PC-3 (cell line): ENCODE data around the gene RCAN2.

Experiments used
- CTCF ChIP-seq: fragments of 300-600 bp; sonication (generic); conservative IDR thresholded peaks from 2 replicates; pipeline ENCODE4 v1.5.1; 2017; ENCODE audit warnings: antibody characterized with exemption, low read depth, mild to moderate bottlenecking, low read length
- EZH2phosphoT487 ChIP-seq: fragments of 300-600 bp; sonication (generic); IDR thresholded peaks from 2 replicates; pipeline ENCODE4 v1.6.1; 2018; ENCODE audit warnings: mild to moderate bottlenecking, antibody characterized with exemption, low read length, borderline replicate concordance

DNA sequence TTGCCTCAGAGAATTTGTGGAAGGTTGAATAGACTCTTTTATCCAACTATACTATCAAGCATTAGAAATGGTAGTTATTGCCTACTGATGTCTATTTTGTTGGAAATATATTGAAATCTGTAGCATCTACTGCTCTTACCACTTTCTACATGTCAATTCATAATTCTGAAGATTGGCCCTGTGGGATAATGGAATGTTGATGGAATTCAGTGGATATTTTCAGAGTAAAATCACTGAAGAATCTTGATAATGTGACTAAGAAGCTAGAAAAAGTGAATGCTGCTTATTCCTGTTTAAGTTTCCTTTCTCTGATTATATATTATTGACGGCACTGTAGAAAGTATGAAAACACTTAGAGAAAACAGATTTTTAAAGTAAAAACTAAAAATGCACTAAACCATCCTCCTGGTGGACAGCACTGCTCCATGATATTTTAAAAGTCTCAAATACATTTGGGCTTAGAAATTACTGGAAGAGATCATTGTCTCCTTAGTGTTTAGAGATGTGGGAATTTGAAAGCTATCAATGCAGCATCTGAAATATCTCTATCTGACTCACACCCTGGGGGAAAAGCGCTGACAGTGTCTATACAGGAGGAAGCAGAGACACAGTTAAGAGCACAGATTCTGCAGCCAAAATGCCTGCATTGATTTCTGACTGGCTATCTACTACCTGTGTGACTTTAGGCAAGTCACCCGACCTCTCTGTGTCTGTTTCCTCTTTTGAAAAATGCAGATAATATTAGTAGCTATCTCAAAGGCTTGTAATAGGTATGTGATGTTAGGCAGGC is 37.9 kb upstream of the RCAN2 start:
- no peak for TF ChIP-seq CTCF
- TF ChIP-seq EZH2phosphoT487, result no peak
